ENCODE data around the gene METTL9. TPM values are rescaled to one million over a fixed set of nuclear protein-coding genes. Genes with fewer than 3 reads are reported as not detected.
"Not testable (repeated sequence)": the region's sequence is repeated elsewhere in the genome, so short reads cannot be mapped to it uniquely, and the experiment has no call there.

METTL9 gene
- total RNA-seq, 1 donor from 2014 or later, result 113 TPM

DNA sequence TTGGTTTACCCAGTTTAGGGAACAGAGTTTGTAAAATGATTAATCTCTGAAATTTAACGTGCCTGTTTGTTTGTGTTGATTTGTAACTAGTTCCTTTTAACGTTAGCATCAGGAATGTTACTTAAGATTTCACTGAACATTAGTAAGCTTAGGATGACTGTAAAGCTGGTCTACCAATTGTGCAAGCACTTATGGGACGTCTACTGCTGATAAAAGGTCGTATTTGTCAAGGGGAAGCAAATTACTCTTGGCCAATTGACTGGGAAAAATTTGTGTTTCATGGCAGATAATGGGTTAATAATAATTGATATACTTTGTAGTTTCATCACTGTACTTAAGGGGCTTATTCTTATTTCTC, 11.8 kb downstream of the METTL9 start:
- no peak for DNase-seq

DNA sequence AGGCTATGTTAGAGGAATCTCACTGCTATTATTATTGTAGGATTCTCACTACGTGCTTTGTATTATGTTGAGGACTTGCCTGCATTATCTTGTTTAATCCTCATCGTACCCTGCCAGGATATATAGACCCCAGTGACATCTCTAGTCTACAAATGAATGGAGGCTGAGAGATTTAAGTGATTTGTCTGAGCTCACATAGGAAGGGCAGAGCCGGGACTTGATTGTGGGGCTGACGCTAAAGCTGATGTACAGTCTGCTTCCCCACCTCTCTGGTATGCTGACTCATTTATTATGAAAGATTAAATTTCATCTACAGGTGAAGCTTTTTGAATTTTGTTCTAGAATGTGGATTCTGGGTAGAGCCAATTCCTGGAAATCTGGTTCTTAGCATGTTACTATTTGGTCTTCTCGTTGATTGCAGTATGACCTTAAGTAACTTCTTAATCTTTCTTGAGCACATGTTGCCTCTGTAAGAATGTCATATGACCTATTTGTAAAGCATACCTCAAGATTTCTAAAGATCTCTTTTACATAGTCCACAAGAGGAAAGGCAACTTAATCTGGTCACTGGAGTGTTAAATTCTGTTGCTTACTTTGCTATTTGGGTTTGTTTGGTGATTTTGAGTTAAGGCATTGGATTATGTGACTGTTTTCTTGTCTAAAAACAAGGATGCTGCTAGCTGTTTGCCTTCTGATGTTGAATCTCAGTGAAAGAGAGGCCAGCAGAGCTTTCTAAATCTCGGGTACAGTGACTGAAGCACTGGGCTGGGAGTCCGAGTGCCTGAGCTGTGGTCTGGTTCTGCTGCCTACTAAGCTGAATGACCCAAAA, 12.4 kb downstream of the METTL9 start:
- no peak for DNase-seq

GRCh38 chr16:21613361-21613760, 14.0 kb downstream of the METTL9 start:
- DNase-seq, result no peak

GRCh38 chr16:21613781-21614180, 14.4 kb downstream of the METTL9 start:
- no peak for DNase-seq

- no peak for DNase-seq
Measured at GRCh38 chr16:21614896-21615295, 15.5 kb downstream of the METTL9 start.

DNA sequence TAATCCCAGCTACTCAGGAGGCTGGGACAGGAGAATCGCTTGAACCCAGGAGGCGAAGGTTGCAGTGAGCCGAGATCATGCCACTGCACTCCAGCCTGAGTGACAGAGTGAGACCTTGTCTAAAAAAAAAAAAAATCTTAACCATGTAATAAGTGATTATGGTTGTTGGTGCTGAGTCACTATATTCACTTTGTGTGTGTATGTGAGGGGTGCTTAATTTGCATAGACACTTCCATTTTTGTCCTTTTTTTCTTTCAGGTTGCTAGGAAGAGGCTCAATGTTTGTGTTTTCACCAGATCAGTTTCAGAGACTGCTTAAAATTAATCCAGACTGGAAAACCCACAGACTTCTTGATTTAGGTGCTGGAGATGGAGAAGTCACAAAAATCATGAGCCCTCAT, 18.2 kb downstream of the METTL9 start:
- DNase-seq, result no peak

DNA sequence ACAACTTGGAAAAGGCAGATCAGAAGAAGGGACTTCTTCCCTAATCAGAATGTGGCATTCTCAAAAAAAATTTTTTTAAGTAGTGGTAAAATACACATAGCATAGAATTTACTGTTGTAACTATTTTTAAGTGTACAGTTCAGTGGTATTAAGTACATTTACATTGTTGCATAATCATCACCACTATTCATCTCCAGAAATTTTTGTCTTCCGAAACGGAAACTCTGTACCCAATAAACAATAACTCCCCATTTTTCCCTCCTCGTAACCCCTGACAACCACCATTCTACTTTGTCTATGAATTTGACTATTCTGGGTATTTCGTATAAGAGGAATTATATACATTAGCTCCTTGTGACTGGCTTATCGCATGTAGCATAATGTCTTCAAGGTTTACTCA, 18.9 kb downstream of the METTL9 start:
- no peak for DNase-seq

DNA sequence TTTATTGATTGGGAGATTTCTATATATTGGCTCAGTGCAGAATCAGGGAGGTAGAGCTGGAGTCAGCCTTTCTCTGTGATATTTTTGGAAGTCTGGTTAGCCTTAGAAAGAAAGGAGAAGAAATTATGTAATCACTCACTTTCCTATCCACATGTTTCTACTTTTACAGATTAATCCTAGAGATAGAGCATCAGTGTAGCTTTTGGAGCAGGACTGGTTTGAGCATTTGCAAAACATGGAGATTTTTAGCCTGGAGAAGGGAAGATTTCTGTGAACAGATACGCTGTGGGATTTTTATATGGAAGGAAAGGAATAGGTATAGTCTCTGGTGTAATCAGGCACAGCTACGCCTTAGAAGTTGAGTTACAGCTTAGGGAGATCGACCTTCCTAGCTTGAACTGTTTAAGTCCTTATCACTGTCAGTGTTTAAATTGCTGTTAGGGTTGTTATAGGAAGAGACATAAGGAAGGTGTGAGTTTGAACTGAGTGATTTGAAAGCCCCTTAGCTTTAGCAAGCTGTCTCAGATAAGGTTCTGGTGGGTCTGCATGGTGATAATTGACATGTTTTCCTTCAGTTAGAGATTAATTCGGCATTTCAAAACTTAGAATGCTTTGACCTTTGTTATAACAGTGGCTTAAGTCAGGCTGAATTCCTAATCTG, 20.5 kb downstream of the METTL9 start:
- no peak for DNase-seq

- no peak for DNase-seq
Measured at GRCh38 chr16:21620592-21620991, 21.2 kb downstream of the METTL9 start.

GRCh38 chr16:21622545-21622944, 23.2 kb downstream of the METTL9 start:
- no peak for DNase-seq

- no peak for DNase-seq
Measured at GRCh38 chr16:21625026-21625425, 25.6 kb downstream of the METTL9 start.

- peak; percentile 58 for DNase-seq
Measured at GRCh38 chr16:21626659-21627277, 27.4 kb downstream of the METTL9 start.

DNA sequence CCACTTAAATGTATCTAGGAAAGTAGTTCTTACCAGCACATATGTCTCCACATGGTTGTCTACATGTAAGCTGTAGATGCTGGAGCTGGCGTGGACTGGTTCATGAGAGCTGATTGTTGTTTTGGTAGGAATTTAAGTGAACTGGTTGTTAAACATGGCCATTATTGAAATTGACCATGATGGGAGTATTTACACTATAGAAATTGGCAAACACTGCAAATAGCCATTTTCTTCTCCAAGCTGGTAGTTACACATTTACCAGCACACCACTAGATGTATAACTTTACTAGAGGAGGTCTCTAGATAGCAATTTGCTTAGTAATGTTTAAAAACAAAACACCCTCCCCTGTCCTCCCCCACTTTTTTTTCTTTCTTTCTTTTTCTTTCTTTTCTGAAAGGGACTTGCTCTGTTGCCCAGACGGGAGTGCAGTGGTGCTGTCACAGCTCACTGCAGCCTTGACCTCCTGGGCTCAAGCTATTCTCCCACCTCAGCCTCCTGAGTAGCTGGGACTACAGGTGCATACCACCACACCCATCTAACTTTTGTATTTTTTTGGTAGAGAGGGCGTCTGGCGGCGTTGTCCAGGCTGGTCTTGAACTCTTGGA, 28.8 kb downstream of the METTL9 start:
- no peak for DNase-seq

GRCh38 chr16:21628772-21629171, 29.4 kb downstream of the METTL9 start:
- DNase-seq, result no peak

DNA sequence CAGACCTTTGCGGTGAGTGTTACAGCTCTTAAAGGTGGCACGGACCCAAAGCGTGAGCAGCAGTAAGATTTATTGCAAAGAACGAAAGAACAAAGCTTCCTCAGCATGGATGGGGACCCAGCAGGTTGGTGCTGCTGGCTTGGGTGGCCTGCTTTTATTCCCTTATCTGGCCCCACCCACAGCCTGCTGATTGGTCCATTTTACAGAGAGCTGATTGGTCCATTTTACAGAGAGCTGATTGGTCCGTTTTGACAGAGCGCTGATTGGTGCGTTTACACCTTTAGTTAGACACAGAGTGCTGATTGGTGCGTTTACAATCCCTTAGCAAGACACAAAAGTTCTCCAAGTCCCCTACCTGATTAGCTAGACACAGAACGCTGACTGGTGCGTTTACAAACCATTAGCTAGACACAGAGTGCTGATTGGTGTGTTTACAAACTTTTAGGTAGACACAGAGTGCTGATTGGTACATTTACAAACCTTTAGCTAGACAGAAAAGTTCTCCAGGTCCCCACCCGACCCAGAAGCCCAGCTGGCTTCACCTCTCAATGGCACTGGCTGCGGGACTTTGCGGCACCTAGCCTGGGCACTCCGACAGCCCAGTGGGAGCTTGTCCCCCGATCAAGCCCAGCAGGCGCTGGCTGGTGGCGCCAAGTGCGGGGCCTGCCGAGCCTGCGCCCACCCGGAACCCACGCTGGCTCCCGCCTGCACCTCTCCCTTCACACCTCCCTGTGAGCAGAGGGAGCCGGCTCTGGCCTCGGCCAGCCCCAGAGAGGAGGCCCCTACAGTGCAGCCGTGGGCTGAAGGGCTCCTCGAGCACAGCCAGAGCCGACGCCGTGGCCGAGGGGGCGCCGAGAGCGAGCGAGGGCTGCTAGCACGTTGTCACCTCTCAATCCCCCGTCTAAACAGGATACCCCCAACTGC, 30.5 kb downstream of the METTL9 start:
- DNase-seq, result not testable (repeated sequence)

DNA sequence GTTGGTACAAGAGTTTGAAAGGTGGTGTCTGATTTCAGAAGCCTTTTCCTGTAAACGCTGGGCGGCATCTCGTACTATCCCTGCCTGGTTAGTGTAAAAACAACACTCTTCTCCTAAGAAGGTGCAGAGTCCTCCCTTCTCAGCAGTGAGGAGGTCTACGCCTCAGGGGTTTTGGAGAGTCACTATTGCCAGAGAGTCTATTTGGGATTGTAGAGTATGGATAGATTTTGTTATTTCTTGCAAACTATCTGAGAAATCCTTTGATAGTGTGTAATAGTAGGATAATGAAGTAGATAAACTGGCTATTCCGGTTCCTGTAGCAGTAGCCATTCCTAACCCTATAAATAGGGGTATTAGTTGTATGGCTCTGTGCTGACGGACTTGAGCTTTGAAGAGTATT, 31.5 kb downstream of the METTL9 start:
- not testable (repeated sequence) for DNase-seq

DNA sequence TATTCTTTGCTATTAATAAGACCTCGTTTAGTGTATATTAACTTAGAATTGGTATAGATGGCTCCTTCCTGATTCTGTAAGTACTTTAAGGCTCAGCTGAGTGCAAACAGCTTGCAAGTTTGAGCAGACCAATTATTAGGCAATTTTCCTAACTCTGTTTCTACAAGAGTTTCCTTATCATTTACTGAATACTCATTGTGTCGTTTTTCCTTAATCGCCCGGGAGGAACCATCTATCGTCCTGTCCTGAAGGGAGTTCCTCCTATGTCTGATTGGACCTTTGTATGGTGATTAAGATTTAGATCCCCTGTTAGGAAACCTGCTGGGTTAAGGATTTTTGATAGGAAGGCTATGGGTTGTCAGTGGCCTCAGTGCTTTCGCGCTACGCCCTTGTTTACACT, 32.0 kb downstream of the METTL9 start:
- not testable (repeated sequence) for DNase-seq

- DNase-seq, result not testable (repeated sequence)
Measured at GRCh38 chr16:21631951-21632575, 32.7 kb downstream of the METTL9 start.

DNA sequence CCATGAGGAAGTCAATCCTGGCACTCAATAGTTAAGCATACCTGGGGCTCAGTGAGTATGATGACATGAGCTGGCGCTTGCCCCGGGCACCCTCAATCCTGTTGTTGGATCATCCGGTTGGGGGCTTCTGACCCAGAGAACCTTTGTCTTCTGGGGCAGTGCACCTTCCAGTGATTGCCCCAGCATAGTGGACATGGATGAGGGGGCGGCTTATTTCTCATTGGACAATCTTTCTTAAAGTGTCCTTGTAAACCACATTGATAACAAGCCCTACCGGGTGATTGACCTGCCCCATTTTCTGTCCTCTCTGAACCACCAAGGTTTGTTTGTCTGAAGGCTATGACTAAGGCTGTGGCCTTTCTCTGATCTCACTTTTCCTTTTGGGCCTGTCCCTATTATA, 34.8 kb downstream of the METTL9 start:
- DNase-seq, result no peak

DNA sequence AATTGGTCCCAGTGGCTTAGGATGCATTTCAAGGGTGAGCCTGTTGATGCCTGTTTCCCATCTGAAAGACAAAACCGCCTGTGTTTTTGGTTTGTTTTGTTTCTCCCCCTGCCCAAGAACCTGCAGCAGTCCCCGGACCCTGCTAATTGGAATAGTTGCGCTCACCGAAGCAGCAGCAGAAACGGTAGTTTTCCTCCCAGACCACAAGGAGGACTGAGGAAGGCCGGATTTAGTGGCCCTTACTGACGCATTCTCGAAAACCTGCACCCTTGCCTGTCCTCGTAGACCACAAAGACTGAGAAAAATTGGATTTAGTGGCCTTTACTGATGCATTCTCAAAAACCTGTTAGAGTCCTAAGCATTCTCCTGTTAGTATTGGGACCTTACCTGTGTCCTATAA, 36.3 kb downstream of the METTL9 start:
- DNase-seq, result not testable (repeated sequence)

Measured in skin of body (tissue), 2 donors.